ENCODE results near the gene CLSTN2.

Gene CLSTN2

GRCh38 chr3:140334132-140334929, 399.3 kb downstream of the CLSTN2 start:
- DNase-seq (ENCODE audit: low read depth in 3 of 3, low spot score in 1 of 3): no peak

DNA sequence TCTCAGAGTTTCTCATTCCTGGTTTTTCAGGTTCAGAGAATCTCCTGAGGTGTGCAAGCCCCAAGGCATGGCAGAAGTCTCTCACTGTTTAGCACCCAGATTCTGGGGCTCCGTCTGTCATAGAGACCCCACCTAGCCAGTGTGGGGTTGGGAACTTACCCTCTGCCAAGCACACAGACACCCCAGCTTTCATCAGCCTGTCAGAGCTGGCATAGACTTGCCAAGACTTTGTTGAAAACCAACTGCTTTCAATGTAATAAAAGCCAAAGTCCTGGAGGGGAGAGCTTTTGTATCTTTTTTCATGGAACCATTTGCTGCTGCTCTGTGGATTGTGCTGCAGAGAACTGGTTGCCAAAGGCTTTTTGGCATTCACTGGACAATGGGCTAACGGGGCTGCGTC, 401.5 kb downstream of the CLSTN2 start:
- DNase-seq (ENCODE audit: low read depth in 3 of 3, low spot score in 1 of 3): no peak

- DNase-seq (ENCODE audit: low read depth in 3 of 3, low spot score in 1 of 3): no peak
Measured at GRCh38 chr3:140338916-140339315, 403.9 kb downstream of the CLSTN2 start.

DNA sequence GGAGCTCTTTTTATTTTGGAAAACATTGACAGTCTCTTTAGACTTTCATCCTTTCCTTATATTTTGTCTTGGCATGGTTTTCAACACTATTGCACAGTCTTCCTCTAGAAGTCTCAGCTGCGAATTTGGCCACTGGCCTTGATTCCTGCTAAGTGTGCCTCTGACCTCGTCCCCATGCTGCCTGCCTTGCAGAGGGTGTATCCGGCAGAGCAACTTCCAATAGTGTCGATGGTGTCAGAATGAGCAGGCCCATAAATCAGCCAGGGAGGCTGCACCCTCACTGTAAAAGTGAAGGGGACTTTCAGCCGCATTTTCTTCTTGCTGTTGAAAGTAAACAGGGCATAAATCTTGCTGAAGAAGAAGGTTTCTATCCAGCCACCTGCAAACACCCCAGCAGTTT, 406.2 kb downstream of the CLSTN2 start:
- DNase-seq (ENCODE audit: low read depth in 3 of 3, low spot score in 1 of 3): no peak

- DNase-seq (ENCODE audit: low read depth in 3 of 3, low spot score in 1 of 3): no peak
Measured at GRCh38 chr3:140341817-140342403, 406.9 kb downstream of the CLSTN2 start.

- DNase-seq (ENCODE audit: low read depth in 3 of 3, low spot score in 1 of 3): no peak
Measured at GRCh38 chr3:140342668-140343067, 407.7 kb downstream of the CLSTN2 start.

GRCh38 chr3:140343211-140344081, 408.5 kb downstream of the CLSTN2 start:
- no peak for DNase-seq (ENCODE audit: low read depth in 3 of 3, low spot score in 1 of 3)

- DNase-seq (ENCODE audit: low read depth in 3 of 3, low spot score in 1 of 3): no peak
Measured at GRCh38 chr3:140344082-140344454, 409.1 kb downstream of the CLSTN2 start.

- DNase-seq (ENCODE audit: low read depth in 3 of 3, low spot score in 1 of 3): no peak
Measured at GRCh38 chr3:140344601-140345205, 409.7 kb downstream of the CLSTN2 start.

- no peak for DNase-seq (ENCODE audit: low read depth in 3 of 3, low spot score in 1 of 3)
Measured at GRCh38 chr3:140347151-140347550, 412.2 kb downstream of the CLSTN2 start.

- no peak for DNase-seq (ENCODE audit: low read depth in 3 of 3, low spot score in 1 of 3)
Measured at GRCh38 chr3:140349938-140350337, 415.0 kb downstream of the CLSTN2 start.

DNA sequence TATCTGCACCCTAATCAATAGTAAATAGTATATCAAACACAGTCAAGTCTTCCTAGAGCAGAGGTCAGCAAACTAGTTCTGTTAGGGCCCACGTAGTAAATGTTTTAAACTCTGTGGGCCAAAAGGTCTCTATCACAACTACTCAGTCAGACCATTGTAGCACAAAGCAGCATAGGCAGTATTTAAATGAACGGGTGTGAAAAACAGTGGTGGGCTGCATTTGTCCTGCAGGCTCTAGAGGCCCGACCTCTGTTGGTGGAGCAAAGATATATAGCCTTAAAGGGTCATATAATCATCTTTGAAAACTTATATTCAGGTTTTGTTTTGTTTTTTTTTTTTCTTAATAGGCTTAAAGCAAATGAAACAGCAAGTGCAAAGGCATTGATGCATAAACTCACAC, 416.5 kb downstream of the CLSTN2 start:
- no peak for DNase-seq (ENCODE audit: low read depth in 3 of 3, low spot score in 1 of 3)

DNA sequence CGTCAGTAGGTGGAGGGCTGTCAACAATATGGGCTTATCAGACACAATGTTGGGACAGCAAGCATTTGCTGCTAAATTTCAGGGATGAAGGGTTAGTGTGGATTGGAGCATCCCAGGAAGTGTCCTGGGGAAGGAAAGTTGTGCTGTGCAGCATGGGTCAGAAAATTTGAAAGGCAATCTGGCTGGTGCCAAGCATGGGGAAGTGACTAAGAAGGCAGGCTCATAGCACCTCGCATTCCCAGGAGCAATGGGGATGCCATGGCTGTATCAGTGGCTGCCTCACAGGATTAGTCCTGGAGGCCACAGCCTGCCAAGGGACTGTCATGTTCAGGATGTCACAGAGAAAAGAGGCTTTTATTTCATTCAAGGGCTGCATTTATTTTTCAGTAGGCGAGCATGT, 420.5 kb downstream of the CLSTN2 start:
- no peak for DNase-seq (ENCODE audit: low read depth in 3 of 3, low spot score in 1 of 3)

GRCh38 chr3:140358686-140359085, 423.7 kb downstream of the CLSTN2 start:
- DNase-seq (ENCODE audit: low read depth in 3 of 3, low spot score in 1 of 3): no peak

DNA sequence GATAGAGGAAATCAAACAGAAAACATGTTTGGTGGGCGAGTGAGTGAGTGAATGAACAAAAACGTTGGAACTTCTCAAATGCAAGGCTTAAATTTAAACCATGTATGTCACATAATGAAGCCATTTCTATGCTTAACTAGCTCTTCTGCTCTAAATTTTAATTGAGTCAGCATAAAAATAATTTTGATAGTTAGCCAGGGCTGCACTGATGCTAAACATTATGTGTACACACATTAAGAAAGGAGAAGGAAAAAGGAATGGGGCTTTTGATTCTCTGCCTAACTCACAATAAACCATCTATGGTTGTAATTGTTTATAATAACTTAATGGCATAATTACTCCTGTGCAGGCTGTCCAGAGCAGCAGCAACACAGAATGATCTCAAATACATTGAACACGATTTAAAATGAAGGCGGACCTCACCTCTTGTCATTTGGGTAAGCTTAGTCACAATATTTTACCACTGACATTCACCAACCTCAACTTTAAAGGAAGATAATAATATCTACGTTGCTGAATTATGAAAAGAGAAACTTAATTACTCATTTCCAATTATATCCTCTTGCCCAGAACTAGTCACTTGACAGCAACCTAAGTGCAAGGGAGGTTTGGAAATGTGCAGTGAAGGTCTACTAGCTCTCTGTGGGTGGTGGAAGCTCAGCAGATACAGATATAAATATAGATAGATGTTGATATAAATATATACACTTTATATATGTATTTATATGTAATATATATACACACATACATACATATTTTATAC, 424.4 kb downstream of the CLSTN2 start:
- DNase-seq (ENCODE audit: low read depth in 3 of 3, low spot score in 1 of 3): no peak

DNA sequence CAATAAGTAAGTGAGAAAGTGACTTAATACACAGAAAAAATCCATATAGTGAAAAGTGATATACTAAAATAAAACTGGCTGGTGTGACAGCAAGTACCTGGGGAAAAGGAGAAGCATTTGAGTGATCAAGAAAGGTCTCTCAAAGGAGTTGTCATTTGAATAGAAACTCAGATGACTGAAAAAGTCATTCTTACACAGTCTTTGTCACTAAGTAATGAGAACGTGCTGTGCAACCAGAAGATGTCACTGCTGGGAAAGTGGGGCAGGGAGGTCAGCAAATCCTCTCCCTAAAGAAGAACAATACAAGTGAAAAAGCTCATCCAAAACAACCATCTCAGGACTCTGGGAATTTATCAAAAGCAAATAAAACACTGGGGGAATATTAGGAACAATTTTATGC, 425.3 kb downstream of the CLSTN2 start:
- no peak for DNase-seq (ENCODE audit: low read depth in 3 of 3, low spot score in 1 of 3)

DNA sequence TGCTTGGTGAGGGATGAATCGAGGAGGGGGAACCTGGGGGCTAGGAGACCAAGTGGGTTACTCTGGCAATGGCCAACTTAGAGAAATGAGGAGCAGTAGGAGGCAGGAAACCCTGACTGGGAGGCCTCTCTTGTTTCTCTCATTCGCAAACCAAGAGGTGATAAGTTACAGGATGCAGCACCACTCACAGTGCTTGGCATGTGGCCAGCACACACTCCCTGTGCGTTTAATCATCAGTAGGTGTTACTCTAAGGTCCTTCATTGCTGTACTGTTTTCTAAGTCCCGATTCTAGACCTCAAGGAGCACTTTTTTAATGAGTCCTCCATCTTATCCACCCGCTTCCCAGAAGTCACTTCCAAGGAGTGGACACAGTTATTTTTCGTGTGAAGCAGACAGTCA, 428.8 kb downstream of the CLSTN2 start:
- DNase-seq (ENCODE audit: low read depth in 3 of 3, low spot score in 1 of 3): no peak

GRCh38 chr3:140365872-140366697, 431.1 kb downstream of the CLSTN2 start:
- no peak for DNase-seq (ENCODE audit: low read depth in 3 of 3, low spot score in 1 of 3)

- no peak for DNase-seq (ENCODE audit: low read depth in 3 of 3, low spot score in 1 of 3)
Measured at GRCh38 chr3:140368223-140368811, 433.3 kb downstream of the CLSTN2 start.

- no peak for DNase-seq (ENCODE audit: low read depth in 3 of 3, low spot score in 1 of 3)
Measured at GRCh38 chr3:140370686-140371085, 435.7 kb downstream of the CLSTN2 start.

Measured in stimulated activated CD4-positive, alpha-beta T cell treated with anti-CD3 and anti-CD28 coated beads, TNF-alpha, amount 100 ng/mL, for 1 hour (primary cell).